ENCODE results near the gene MYOT. TPM values are rescaled to one million over a fixed set of nuclear protein-coding genes. Genes with fewer than 3 reads are reported as not detected.

The MYOT gene
- polyA plus RNA-seq (ENCODE audit: insufficient read length in 4 of 4), result 1 to 10 TPM in 3 of 4 donors, under 1 TPM in 1; 0.95 to 2.2 (median 1.6) TPM

GRCh38 chr5:137867664-137868063 lies at the start of gene MYOT:
Gene MYOT (plus strand): TSS chr5:137867860. CDS start chr5:137870652, 2,792 bp downstream.
- DNase-seq (ENCODE audit: low read depth in 4 of 4, low spot score in 2 of 4), result no peak

GRCh38 chr5:137819766-137820165 lies 47.9 kb upstream of the MYOT start:
- DNase-seq (ENCODE audit: low read depth in 4 of 4, low spot score in 2 of 4), result no peak

- DNase-seq (ENCODE audit: low read depth in 4 of 4, low spot score in 2 of 4), result peak in 2 of 4 donors; percentile 13 to 36
These were observed 45.4 kb upstream of the MYOT start for GRCh38 chr5:137822158-137822764.

GRCh38 chr5:137822984-137823383 lies 44.7 kb upstream of the MYOT start:
- no peak for DNase-seq (ENCODE audit: low read depth in 4 of 4, low spot score in 2 of 4)

- DNase-seq (ENCODE audit: low read depth in 4 of 4, low spot score in 2 of 4), result no peak
These were observed 42.5 kb upstream of the MYOT start for GRCh38 chr5:137825165-137825564.

- DNase-seq (ENCODE audit: low read depth in 4 of 4, low spot score in 2 of 4), result no peak
These were observed 41.6 kb upstream of the MYOT start for GRCh38 chr5:137826067-137826466.

- no peak for DNase-seq (ENCODE audit: low read depth in 4 of 4, low spot score in 2 of 4)
These were observed 39.5 kb upstream of the MYOT start for GRCh38 chr5:137828180-137828579.

- no peak for DNase-seq (ENCODE audit: low read depth in 4 of 4, low spot score in 2 of 4)
These were observed 39.0 kb upstream of the MYOT start for GRCh38 chr5:137828664-137829063.

- no peak for DNase-seq (ENCODE audit: low read depth in 4 of 4, low spot score in 2 of 4)
These were observed 36.6 kb upstream of the MYOT start for GRCh38 chr5:137831105-137831504.

GRCh38 chr5:137831526-137831925 lies 36.1 kb upstream of the MYOT start:
- no peak for DNase-seq (ENCODE audit: low read depth in 4 of 4, low spot score in 2 of 4)

- DNase-seq (ENCODE audit: low read depth in 4 of 4, low spot score in 2 of 4), result no peak
These were observed 35.2 kb upstream of the MYOT start for GRCh38 chr5:137832416-137832815.

GRCh38 chr5:137833463-137833862 lies 34.2 kb upstream of the MYOT start:
- DNase-seq (ENCODE audit: low read depth in 4 of 4, low spot score in 2 of 4), result no peak

- no peak for DNase-seq (ENCODE audit: low read depth in 4 of 4, low spot score in 2 of 4)
These were observed 33.1 kb upstream of the MYOT start for GRCh38 chr5:137834498-137835049.

- DNase-seq (ENCODE audit: low read depth in 4 of 4, low spot score in 2 of 4), result no peak
These were observed 31.4 kb upstream of the MYOT start for GRCh38 chr5:137836298-137836697.

GRCh38 chr5:137836997-137837396 lies 30.7 kb upstream of the MYOT start:
- DNase-seq (ENCODE audit: low read depth in 4 of 4, low spot score in 2 of 4), result no peak

- no peak for DNase-seq (ENCODE audit: low read depth in 4 of 4, low spot score in 2 of 4)
These were observed 29.9 kb upstream of the MYOT start for GRCh38 chr5:137837491-137838394.

- DNase-seq (ENCODE audit: low read depth in 4 of 4, low spot score in 2 of 4), result no peak
These were observed 28.7 kb upstream of the MYOT start for GRCh38 chr5:137838976-137839375.

- DNase-seq (ENCODE audit: low read depth in 4 of 4, low spot score in 2 of 4), result no peak
These were observed 25.4 kb upstream of the MYOT start for GRCh38 chr5:137842296-137842695.

GRCh38 chr5:137843676-137844299 lies 23.9 kb upstream of the MYOT start:
- no peak for DNase-seq (ENCODE audit: low read depth in 4 of 4, low spot score in 2 of 4)

GRCh38 chr5:137845472-137845871 lies 22.2 kb upstream of the MYOT start:
- DNase-seq (ENCODE audit: low read depth in 4 of 4, low spot score in 2 of 4), result no peak

GRCh38 chr5:137847687-137848086 lies 20.0 kb upstream of the MYOT start:
- no peak for DNase-seq (ENCODE audit: low read depth in 4 of 4, low spot score in 2 of 4)
